HepG2 (cell line): ENCODE data around the gene BABAM2. TPM values are rescaled to one million over a fixed set of nuclear protein-coding genes. Genes with fewer than 3 reads are reported as not detected.

Experiments
- CBFB ChIP-seq: sonication (generic); formaldehyde crosslinking; IDR thresholded peaks from 2 replicates; pipeline ENCODE4 v1.4.0; 2020; ENCODE audit warnings: missing genetic modification reagents
- EHMT2 ChIP-seq: fragments of 200-600 bp; sonication (generic); IDR thresholded peaks from 2 replicates; pipeline ENCODE4 v1.7.0; 2017; ENCODE audit warnings: antibody characterized with exemption, low read depth, low read length, borderline replicate concordance
- EZH2 ChIP-seq: conservative IDR thresholded peaks from 2 replicates; pipeline ENCODE4 v1.6.1; 2012; ENCODE audit warnings: mild to moderate bottlenecking, low read depth, low read length, moderate library complexity
- FOXM1 ChIP-seq: sonication (generic); formaldehyde crosslinking; IDR thresholded peaks from 2 replicates; pipeline ENCODE4 v1.5.0; 2020; ENCODE audit warnings: missing genetic modification reagents
- HNRNPUL1 ChIP-seq: fragments of 200-400 bp; formaldehyde crosslinking; IDR thresholded peaks from 2 replicates; pipeline ENCODE4 v1.6.1; 2017; ENCODE audit warnings: low read depth, mild to moderate bottlenecking, low read length, moderate library complexity
- NCOR1 ChIP-seq: fragments of 200-600 bp; sonication (generic); IDR thresholded peaks from 2 replicates; pipeline ENCODE4 v1.7.0; 2017; ENCODE audit warnings: antibody characterized with exemption, low read length, borderline replicate concordance
- PBX3 ChIP-seq: sonication (generic); formaldehyde crosslinking; IDR thresholded peaks from 2 replicates; pipeline ENCODE4 v1.8.1; 2023; ENCODE audit warnings: missing genetic modification reagents, inconsistent platforms, borderline replicate concordance
- PRMT3 ChIP-seq: sonication (generic); formaldehyde crosslinking; IDR thresholded peaks from 2 replicates; pipeline ENCODE4 v1.8.1; 2022; ENCODE audit warnings: low read depth, mild to moderate bottlenecking, moderate library complexity, missing genetic modification reagents, borderline replicate concordance
- SIX1 ChIP-seq: sonication (generic); formaldehyde crosslinking; IDR thresholded peaks from 2 replicates; pipeline ENCODE4 v1.4.0; 2020; ENCODE audit warnings: missing genetic modification reagents, borderline replicate concordance
- SP1 ChIP-seq, 2 experiments: fragments of 450-650 bp in 1 of 2; sonication (generic) in 1 of 2; formaldehyde crosslinking in 1 of 2; IDR thresholded peaks; 2 replicates each; pipeline versions ENCODE4 v1.4.0 to v1.6.1; 2016 to 2020; ENCODE audit warnings: missing genetic modification reagents in 1 of 2
- SRSF4 ChIP-seq: fragments of 200-400 bp; formaldehyde crosslinking; IDR thresholded peaks from one replicate; pipeline ENCODE4 v1.6.1; 2018; ENCODE audit warnings: mild to moderate bottlenecking, low read depth, low read length, moderate library complexity; ENCODE audit not compliant: poor library complexity, severe bottlenecking
- SRY ChIP-seq: sonication (generic); formaldehyde crosslinking; IDR thresholded peaks from 2 replicates; pipeline ENCODE4 v1.8.0; 2022; ENCODE audit warnings: mild to moderate bottlenecking, missing genetic modification reagents
- ZBTB25 ChIP-seq: IDR thresholded peaks from 2 replicates; pipeline ENCODE4 v1.6.1; 2018; ENCODE audit warnings: missing genetic modification reagents
- ZMYM3 ChIP-seq: sonication (generic); formaldehyde crosslinking; IDR thresholded peaks from 2 replicates; pipeline ENCODE4 v1.5.1; 2020; ENCODE audit warnings: mild to moderate bottlenecking, missing genetic modification reagents
- ZNF10 ChIP-seq: sonication (generic); formaldehyde crosslinking; IDR thresholded peaks from 2 replicates; pipeline ENCODE4 v1.4.0; 2020; ENCODE audit warnings: mild to moderate bottlenecking, low read depth, missing genetic modification reagents, borderline replicate concordance
- ZNF274 ChIP-seq: sonication (generic); formaldehyde crosslinking; IDR thresholded peaks from 2 replicates; pipeline ENCODE4 v1.5.1; 2020; ENCODE audit warnings: mild to moderate bottlenecking, missing genetic modification reagents
- ZNF557 ChIP-seq: sonication (generic); formaldehyde crosslinking; IDR thresholded peaks from 2 replicates; pipeline ENCODE4 v1.4.0; 2020; ENCODE audit warnings: missing genetic modification reagents
- ZNF687 ChIP-seq: sonication (generic); formaldehyde crosslinking; IDR thresholded peaks from 2 replicates; pipeline ENCODE4 v1.5.1; 2020; ENCODE audit warnings: mild to moderate bottlenecking, missing genetic modification reagents, moderate library complexity
- ZNF772 ChIP-seq: sonication (generic); formaldehyde crosslinking; IDR thresholded peaks from 2 replicates; pipeline ENCODE4 v1.5.0; 2020; ENCODE audit warnings: mild to moderate bottlenecking, missing genetic modification reagents
- polyA plus RNA-seq, 8 experiments: library from polyadenylated mRNA; depleted of rRNA in 3 of 8; stranded (reverse) in 7 of 8; unstranded in 1 of 8; fragments of >200 nt; fragmentation: Illumina TruSeq in 4 of 8; extraction: Trizol in 4 of 8; gene quantifications; 2 replicates each; pipeline versions ENCODE4 v1.2.1 to v1.2.3, GENCODE V29; 2011 to 2016; ENCODE audit warnings: low read depth in 4 of 8, missing spikeins in 1 of 8, mixed read lengths in 1 of 8; ENCODE audit not compliant: insufficient read depth in 1 of 8
- total RNA-seq, 5 experiments: library from RNA; depleted of rRNA; stranded (reverse); fragments of >200 nt; fragmentation: Illumina TruSeq; extraction: Trizol; gene quantifications; 2 replicates each; pipeline ENCODE4 v1.2.3, GENCODE V29; 2016; ENCODE audit warnings: low read depth in 1 of 5
- TF ChIP-seq, protein P1 (sequence below): sonication (generic); formaldehyde crosslinking; IDR thresholded peaks from 2 replicates; pipeline ENCODE4 v1.4.0; 2020; ENCODE audit warnings: missing genetic modification reagents, mild to moderate bottlenecking, borderline replicate concordance

Gene BABAM2
- total and polyA plus RNA-seq, 2 of the 13 experiments (the other 11 are each of a cell fraction or from before 2014, with no cell fraction given): 24.9 to 28.0 TPM

- TF ChIP-seq SRSF4 (no peak), CBFB (no peak), ZBTB25 (CRISPR knock-in tag) (no peak), ZNF772 (CRISPR knock-in tag) (no peak), EZH2 (no peak), ZNF557 (CRISPR knock-in tag) (no peak), FOXM1 (CRISPR knock-in tag) (no peak), ZNF687 (CRISPR knock-in tag) (peak; percentile 64), ZNF274 (no peak), HNRNPUL1 (no peak), NCOR1 (no peak), PRMT3 (CRISPR knock-in tag) (no peak), SP1 (IDR thresholded peaks at IDR 0.05) (no peak), SP1 (CRISPR knock-in tag; IDR thresholded peaks at IDR 0.05) (no peak), EHMT2 (no peak), SIX1 (CRISPR knock-in tag) (no peak), ZMYM3 (CRISPR knock-in tag) (no peak), PBX3 (CRISPR knock-in tag) (no peak), SRY (CRISPR knock-in tag) (no peak), ZNF10 (CRISPR knock-in tag) (no peak)
- TF ChIP-seq, protein P1, sequence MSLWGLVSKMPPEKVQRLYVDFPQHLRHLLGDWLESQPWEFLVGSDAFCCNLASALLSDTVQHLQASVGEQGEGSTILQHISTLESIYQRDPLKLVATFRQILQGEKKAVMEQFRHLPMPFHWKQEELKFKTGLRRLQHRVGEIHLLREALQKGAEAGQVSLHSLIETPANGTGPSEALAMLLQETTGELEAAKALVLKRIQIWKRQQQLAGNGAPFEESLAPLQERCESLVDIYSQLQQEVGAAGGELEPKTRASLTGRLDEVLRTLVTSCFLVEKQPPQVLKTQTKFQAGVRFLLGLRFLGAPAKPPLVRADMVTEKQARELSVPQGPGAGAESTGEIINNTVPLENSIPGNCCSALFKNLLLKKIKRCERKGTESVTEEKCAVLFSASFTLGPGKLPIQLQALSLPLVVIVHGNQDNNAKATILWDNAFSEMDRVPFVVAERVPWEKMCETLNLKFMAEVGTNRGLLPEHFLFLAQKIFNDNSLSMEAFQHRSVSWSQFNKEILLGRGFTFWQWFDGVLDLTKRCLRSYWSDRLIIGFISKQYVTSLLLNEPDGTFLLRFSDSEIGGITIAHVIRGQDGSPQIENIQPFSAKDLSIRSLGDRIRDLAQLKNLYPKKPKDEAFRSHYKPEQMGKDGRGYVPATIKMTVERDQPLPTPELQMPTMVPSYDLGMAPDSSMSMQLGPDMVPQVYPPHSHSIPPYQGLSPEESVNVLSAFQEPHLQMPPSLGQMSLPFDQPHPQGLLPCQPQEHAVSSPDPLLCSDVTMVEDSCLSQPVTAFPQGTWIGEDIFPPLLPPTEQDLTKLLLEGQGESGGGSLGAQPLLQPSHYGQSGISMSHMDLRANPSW: no peak
These were observed 465.8 kb downstream of the BABAM2 start (continued) for GRCh38 chr2:28356095-28356911.
